ENCODE measurements around the gene GXYLT2. TPM values are rescaled to one million over a fixed set of nuclear protein-coding genes. Genes with fewer than 3 reads are reported as not detected.

GXYLT2 gene
- total and polyA plus RNA-seq, 2 of the 13 experiments (the other 11 are each of a cell fraction or from before 2014, with no cell fraction given), result 4.3 to 6.9 TPM

GRCh38 chr3:72970942-72971341 lies 83.1 kb downstream of the GXYLT2 start (continued):
- no peak for TF ChIP-seq ATF6 (CRISPR knock-in tag; conservative IDR thresholded peaks at IDR 0.05)
- no peak for TF ChIP-seq ZNF747 (CRISPR knock-in tag; IDR thresholded peaks at IDR 0.05; ENCODE audit: borderline replicate concordance)
- no peak for TF ChIP-seq JARID2 (CRISPR knock-in tag; IDR thresholded peaks at IDR 0.05; ENCODE audit: insufficient replicate concordance)
- TF ChIP-seq POLR2AphosphoS2 (IDR thresholded peaks at IDR 0.05; ENCODE audit: low read depth, low read length), result no peak

- H4K20me1 ChIP-seq (ENCODE audit: insufficient read depth, low read length), result no peaks in the 10 kb centered on the region
- 63% methylated on average over 3 of the region's 3 CpGs for WGBS (ENCODE audit: low lambda C conversion rate)
- ATAC-seq, result peak; percentile 80
- TF ChIP-seq ZNF362 (CRISPR knock-in tag; IDR thresholded peaks at IDR 0.05; ENCODE audit: borderline replicate concordance), result no peak
- no peak for TF ChIP-seq DBP (CRISPR knock-in tag; IDR thresholded peaks at IDR 0.05; ENCODE audit: not compliant biosample characterization)
- 0 out of 2 replicates have a peak, but pooled peaks have one; percentile 25 for TF ChIP-seq ZNF609 (CRISPR knock-in tag; IDR thresholded peaks at IDR 0.05; ENCODE audit: borderline replicate concordance)
- 0 out of 2 replicates have a peak, but pooled peaks have one; percentile 26 for TF ChIP-seq HDAC1 (CRISPR knock-in tag; IDR thresholded peaks at IDR 0.05)
- TF ChIP-seq ZBTB21 (CRISPR knock-in tag; IDR thresholded peaks at IDR 0.05), result no peak
- TF ChIP-seq NFATC3 (CRISPR knock-in tag; IDR thresholded peaks at IDR 0.05), result no peak
- no peak for TF ChIP-seq JUND (CRISPR knock-in tag; IDR thresholded peaks at IDR 0.05)
- no peak for TF ChIP-seq ZMYM2 (CRISPR knock-in tag; IDR thresholded peaks at IDR 0.05)
- TF ChIP-seq ZNF761 (CRISPR knock-in tag; conservative IDR thresholded peaks at IDR 0.05), result no peak
- peak; percentile 35; the same call in 1 of the 2 replicates for TF ChIP-seq ZNF644 (CRISPR knock-in tag; IDR thresholded peaks at IDR 0.05; ENCODE audit: low read depth)
- 0 out of 2 replicates have a peak, but pooled peaks have one; percentile 36 for TF ChIP-seq MAX (IDR thresholded peaks at IDR 0.05)
Observed at GRCh38 chr3:72972706-72973030, 84.8 kb downstream of the GXYLT2 start.

More at GRCh38 chr3:72972706-72973030, 84.8 kb downstream of the GXYLT2 start:
- ChIA-PET POLR2A (interaction anchor here (1.2 to 1.8 kb wide), 6 partner anchors 10 to 30 kb away, joined by 3 to 17 read pairs (median 5); partner anchors contain the start of gene PPP4R2), CTCF (ENCODE audit: low intra/inter-chr PET ratio, low total read pairs) (no interaction called here)
- H3K27ac ChIP-seq (ENCODE audit: extremely low read length, insufficient read depth, low read length), result peak overlapping the region; percentile 76
- no peaks in the 10 kb centered on the region for H3K36me3 ChIP-seq (replicated peaks in 1 of 2; ENCODE audit: control insufficient read depth in 1 of 2, insufficient read depth in 2 of 2, low read length in 2 of 2)
- intact Hi-C loops (cut with micrococcal nuclease; ENCODE audit: unreplicated experiment), result no loop called here
- FAIRE-seq (no peak), DNase-seq (ENCODE audit: low spot score) (no peak)
- peaks cover 57% of the 10 kb centered on the region for H3K4me1 ChIP-seq (ENCODE audit: insufficient read depth, low read length)
- no peaks in the 10 kb centered on the region for H3K79me2 ChIP-seq (ENCODE audit: insufficient read depth, low read length)
- H3K9ac ChIP-seq (ENCODE audit: insufficient read depth, low read depth, low read length), result no peak overlapping the region
- H3K4me3 ChIP-seq (replicated peaks in 1 of 3; ENCODE audit: insufficient read depth in 1 of 3, low read depth in 2 of 3, low read length in 3 of 3), result no peak overlapping the region
- H3K4me2 ChIP-seq (ENCODE audit: low read depth, low read length), result peak overlapping the region; percentile 65
- no peak overlapping the region for H2AFZ ChIP-seq (ENCODE audit: low read length)
- H3K27me3 ChIP-seq (ENCODE audit: control insufficient read depth in 1 of 2, insufficient read depth in 2 of 2, low read length in 2 of 2), result no peaks in the 10 kb centered on the region
- in situ Hi-C loops (cut with HindIII; ENCODE audit: extremely low pct_ligation_motif_present, low pct_unique_long_range_greater_than_20kb), result no loop called here
- H3K9me3 ChIP-seq (ENCODE audit: low read length), result no peaks in the 10 kb centered on the region
- no TSS peak for BruUV-seq (replicated peaks)

All from HepG2 (cell line).